ENCODE measurements around the gene PLEKHA1.

DNA sequence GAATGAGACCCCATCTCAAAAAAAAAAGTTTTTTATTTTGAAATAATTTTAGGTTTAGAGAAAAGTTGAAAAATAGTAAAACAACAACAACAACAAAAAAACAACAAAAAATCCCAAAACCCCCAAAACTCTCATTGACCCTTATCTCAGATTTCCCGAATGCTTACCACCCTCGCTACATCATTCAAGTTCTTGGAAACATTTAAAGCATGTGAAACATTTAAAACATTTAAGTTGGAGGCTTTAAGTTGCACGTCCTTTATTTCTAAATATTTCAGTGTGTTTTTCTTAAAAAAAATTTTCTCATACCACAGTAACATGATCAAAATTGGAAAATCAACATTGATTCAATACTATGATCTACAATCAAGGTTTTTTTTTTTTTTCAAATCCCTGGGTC, 79.6 kb downstream of the PLEKHA1 start:
- TF ChIP-seq, protein P1, sequence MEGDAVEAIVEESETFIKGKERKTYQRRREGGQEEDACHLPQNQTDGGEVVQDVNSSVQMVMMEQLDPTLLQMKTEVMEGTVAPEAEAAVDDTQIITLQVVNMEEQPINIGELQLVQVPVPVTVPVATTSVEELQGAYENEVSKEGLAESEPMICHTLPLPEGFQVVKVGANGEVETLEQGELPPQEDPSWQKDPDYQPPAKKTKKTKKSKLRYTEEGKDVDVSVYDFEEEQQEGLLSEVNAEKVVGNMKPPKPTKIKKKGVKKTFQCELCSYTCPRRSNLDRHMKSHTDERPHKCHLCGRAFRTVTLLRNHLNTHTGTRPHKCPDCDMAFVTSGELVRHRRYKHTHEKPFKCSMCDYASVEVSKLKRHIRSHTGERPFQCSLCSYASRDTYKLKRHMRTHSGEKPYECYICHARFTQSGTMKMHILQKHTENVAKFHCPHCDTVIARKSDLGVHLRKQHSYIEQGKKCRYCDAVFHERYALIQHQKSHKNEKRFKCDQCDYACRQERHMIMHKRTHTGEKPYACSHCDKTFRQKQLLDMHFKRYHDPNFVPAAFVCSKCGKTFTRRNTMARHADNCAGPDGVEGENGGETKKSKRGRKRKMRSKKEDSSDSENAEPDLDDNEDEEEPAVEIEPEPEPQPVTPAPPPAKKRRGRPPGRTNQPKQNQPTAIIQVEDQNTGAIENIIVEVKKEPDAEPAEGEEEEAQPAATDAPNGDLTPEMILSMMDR (conservative IDR thresholded peaks at IDR 0.05 in 1 of 2, IDR thresholded peaks at IDR 0.05 in 1 of 2; ENCODE audit: extremely low read depth in 1 of 2, insufficient read depth in 1 of 2, low read depth in 1 of 2, low read length in 2 of 2) = no peak
- no peak for TF ChIP-seq EZH2 (IDR thresholded peaks at IDR 0.05; ENCODE audit: borderline replicate concordance, low read length)
